K562 (cell line): ENCODE measurements around the gene HEXIM2. TPM values are rescaled to one million over a fixed set of nuclear protein-coding genes. Genes with fewer than 3 reads are reported as not detected.

ENCODE experiments used
- CEBPZ ChIP-seq: fragments of 150-350 bp; IDR thresholded peaks from 2 replicates; pipeline ENCODE4 v1.6.1; 2014; ENCODE audit warnings: low read depth, mild to moderate bottlenecking, low read length, borderline replicate concordance
- DACH1 ChIP-seq: fragments of 450-650 bp; IDR thresholded peaks from 2 replicates; pipeline ENCODE4 v1.6.1; 2018; ENCODE audit not compliant: partially characterized antibody
- EHMT2 ChIP-seq: fragments of 450-650 bp; IDR thresholded peaks from 2 replicates; pipeline ENCODE4 v1.6.1; 2018; ENCODE audit warnings: antibody characterized with exemption
- ELF2 ChIP-seq: fragments of 250-450 bp; sonication (Bioruptor Pico); IDR thresholded peaks from 2 replicates; pipeline ENCODE4 v1.5.0; 2021; ENCODE audit warnings: mild to moderate bottlenecking
- EP300 ChIP-seq: IDR thresholded peaks from 2 replicates; pipeline ENCODE4 v1.6.1; 2012; ENCODE audit warnings: low read length, improper control_type of control experiment
- FOXM1 ChIP-seq, 2 experiments: fragments of 450-650 bp in 1 of 2; sonication (generic) in 1 of 2; formaldehyde crosslinking in 1 of 2; IDR thresholded peaks; 2 replicates each; pipeline versions ENCODE4 v1.6.1 to v1.9.0; 2017 to 2022; ENCODE audit warnings: low read depth in 2 of 2, mild to moderate bottlenecking in 2 of 2, missing genetic modification reagents in 1 of 2, moderate library complexity in 1 of 2
- KAT8 ChIP-seq: fragments of 450-650 bp; IDR thresholded peaks from 2 replicates; pipeline ENCODE4 v1.6.1; 2016; ENCODE audit warnings: low read depth, mild to moderate bottlenecking
- NR2C1 ChIP-seq, 2 experiments: fragments of 450-650 bp; IDR thresholded peaks; 2 replicates each; pipeline ENCODE4 v1.6.1; 2017; ENCODE audit warnings: mild to moderate bottlenecking in 2 of 2, antibody characterized with exemption in 1 of 2, inconsistent platforms in 1 of 2, missing compliant biosample characterization in 1 of 2, missing genetic modification characterization in 1 of 2
- SAFB ChIP-seq: fragments of 200-400 bp; formaldehyde crosslinking; IDR thresholded peaks from 2 replicates; pipeline ENCODE4 v1.6.1; 2017; ENCODE audit warnings: low read depth, low read length, borderline replicate concordance
- SMARCA4 ChIP-seq: fragments of 450-650 bp; IDR thresholded peaks from 2 replicates; pipeline ENCODE4 v1.6.1; 2016
- SRSF7 ChIP-seq: fragments of 200-400 bp; formaldehyde crosslinking; optimal IDR thresholded peaks from 2 replicates; pipeline ENCODE3; 2017; ENCODE audit warnings: mild to moderate bottlenecking, low read depth, low read length
- TFE3 ChIP-seq: fragments of 450-650 bp; formaldehyde crosslinking; IDR thresholded peaks from 2 replicates; pipeline ENCODE4 v1.4.0; 2020; ENCODE audit warnings: mild to moderate bottlenecking, mixed read lengths
- ZBTB33 ChIP-seq: sonication (generic); formaldehyde crosslinking; IDR thresholded peaks from 2 replicates; pipeline ENCODE4 v1.8.1; 2023; ENCODE audit warnings: mild to moderate bottlenecking, missing genetic modification reagents
- ZFP36 ChIP-seq: fragments of 150-350 bp; IDR thresholded peaks from 2 replicates; pipeline ENCODE4 v1.6.1; 2018; ENCODE audit warnings: low read length, low read depth; ENCODE audit not compliant: partially characterized antibody
- ZNF311 ChIP-seq: fragments of 250-450 bp; sonication (Bioruptor Pico); IDR thresholded peaks from 2 replicates; pipeline ENCODE4 v1.4.0; 2020; ENCODE audit warnings: mild to moderate bottlenecking, moderate library complexity
- polyA plus RNA-seq, 8 experiments: library from polyadenylated mRNA; depleted of rRNA in 4 of 8; stranded (reverse) in 5 of 8; unstranded in 3 of 8; fragments of >200 nt; fragmentation: Nextera tagmentation in 2 of 8; fragmentation: Illumina TruSeq in 1 of 8; extraction: Ambion mirVana in 2 of 8; extraction: Trizol in 1 of 8; gene quantifications; 2 replicates each; pipeline versions ENCODE4 v1.2.1 to v1.2.3, GENCODE V29; 2011 to 2014; ENCODE audit warnings: inconsistent platforms in 1 of 8, missing spikeins in 1 of 8
- total RNA-seq, 7 experiments: library from RNA; depleted of rRNA in 6 of 7; stranded (reverse); fragments of >200 nt in 6 of 7; fragmentation: Illumina TruSeq in 2 of 7; extraction: Trizol in 2 of 7; gene quantifications; 2 replicates each; pipeline versions ENCODE4 v1.2.1 to v1.2.3, GENCODE V29; 2011 to 2021; ENCODE audit warnings: low replicate concordance in 1 of 7
- TF ChIP-seq, protein P1 (sequence below): fragments of 250-450 bp; sonication (Bioruptor Pico); IDR thresholded peaks from 2 replicates; pipeline ENCODE4 v1.9.0; 2021; ENCODE audit warnings: mild to moderate bottlenecking, inconsistent platforms

Gene HEXIM2
- total and polyA plus RNA-seq, 9 of the 15 experiments (the other 6 are each of a cell fraction or from before 2014, with no cell fraction given): 0.69 to 3.4 (median 1.1) TPM; not detected in 2

- TF ChIP-seq, protein P1, sequence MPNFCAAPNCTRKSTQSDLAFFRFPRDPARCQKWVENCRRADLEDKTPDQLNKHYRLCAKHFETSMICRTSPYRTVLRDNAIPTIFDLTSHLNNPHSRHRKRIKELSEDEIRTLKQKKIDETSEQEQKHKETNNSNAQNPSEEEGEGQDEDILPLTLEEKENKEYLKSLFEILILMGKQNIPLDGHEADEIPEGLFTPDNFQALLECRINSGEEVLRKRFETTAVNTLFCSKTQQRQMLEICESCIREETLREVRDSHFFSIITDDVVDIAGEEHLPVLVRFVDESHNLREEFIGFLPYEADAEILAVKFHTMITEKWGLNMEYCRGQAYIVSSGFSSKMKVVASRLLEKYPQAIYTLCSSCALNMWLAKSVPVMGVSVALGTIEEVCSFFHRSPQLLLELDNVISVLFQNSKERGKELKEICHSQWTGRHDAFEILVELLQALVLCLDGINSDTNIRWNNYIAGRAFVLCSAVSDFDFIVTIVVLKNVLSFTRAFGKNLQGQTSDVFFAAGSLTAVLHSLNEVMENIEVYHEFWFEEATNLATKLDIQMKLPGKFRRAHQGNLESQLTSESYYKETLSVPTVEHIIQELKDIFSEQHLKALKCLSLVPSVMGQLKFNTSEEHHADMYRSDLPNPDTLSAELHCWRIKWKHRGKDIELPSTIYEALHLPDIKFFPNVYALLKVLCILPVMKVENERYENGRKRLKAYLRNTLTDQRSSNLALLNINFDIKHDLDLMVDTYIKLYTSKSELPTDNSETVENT (CRISPR knock-in tag): no peak
- TF ChIP-seq KAT8: no peak
- no peak for TF ChIP-seq CEBPZ
- no peak for TF ChIP-seq ZNF311
- TF ChIP-seq NR2C1 (IDR thresholded peaks at IDR 0.05): no peak
- no peak for TF ChIP-seq NR2C1 (tag; IDR thresholded peaks at IDR 0.05)
- TF ChIP-seq DACH1: no peak
- TF ChIP-seq EHMT2: no peak
- TF ChIP-seq TFE3 (CRISPR knock-in tag): no peak
- TF ChIP-seq SRSF7: no peak
- peak; percentile 73 for TF ChIP-seq ZBTB33 (CRISPR knock-in tag)
- TF ChIP-seq FOXM1 (IDR thresholded peaks at IDR 0.05; ENCODE audit: low read depth): no peak
- peak; percentile 58; the same call in 1 of the 2 replicates for TF ChIP-seq FOXM1 (CRISPR knock-in tag; IDR thresholded peaks at IDR 0.05; ENCODE audit: low read depth)
- TF ChIP-seq ZFP36: peak; percentile 82
- no peak for TF ChIP-seq EP300
- TF ChIP-seq SAFB: no peak
- no peak for TF ChIP-seq ELF2 (CRISPR knock-in tag)
- no peak for TF ChIP-seq SMARCA4
Measured at GRCh38 chr17:45132572-45133463, 28.9 kb upstream of the HEXIM2 start (continued).
